OCI-LY3 (cell line): ENCODE measurements around the gene SNX30.

ENCODE experiments used
- EZH2phosphoT487 ChIP-seq: fragments of 200-600 bp; shearing (Covaris generic); IDR thresholded peaks from 2 replicates; pipeline ENCODE4 v1.6.1; 2018; ENCODE audit warnings: antibody characterized with exemption, mixed run types, low read depth
- TF ChIP-seq, protein P1 (sequence below): fragments of 200-600, 300-600 bp; sonication (generic); IDR thresholded peaks from 2 replicates; pipeline ENCODE4 v1.5.1; 2014; ENCODE audit warnings: antibody characterized with exemption, low read length, low read depth

DNA sequence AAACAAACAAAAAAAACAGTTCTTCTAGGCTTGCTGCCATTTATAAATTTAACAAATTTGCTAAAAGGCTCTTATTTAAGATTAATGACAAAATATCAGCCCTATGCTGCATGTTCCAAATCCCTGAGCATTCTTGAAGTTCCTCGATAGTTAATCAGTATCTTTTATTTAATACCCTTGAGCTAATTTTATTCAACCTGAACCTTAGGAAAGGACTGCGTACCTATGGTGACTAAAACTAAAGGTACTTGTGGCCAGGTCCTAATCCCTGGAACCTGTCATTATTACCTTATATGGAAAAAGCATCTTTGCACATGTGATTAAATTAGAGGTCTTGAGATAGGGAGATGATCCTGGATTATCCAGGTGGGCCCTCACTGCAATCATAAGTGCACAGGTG is 22.2 kb upstream of the SNX30 start:
- TF ChIP-seq, protein P1, sequence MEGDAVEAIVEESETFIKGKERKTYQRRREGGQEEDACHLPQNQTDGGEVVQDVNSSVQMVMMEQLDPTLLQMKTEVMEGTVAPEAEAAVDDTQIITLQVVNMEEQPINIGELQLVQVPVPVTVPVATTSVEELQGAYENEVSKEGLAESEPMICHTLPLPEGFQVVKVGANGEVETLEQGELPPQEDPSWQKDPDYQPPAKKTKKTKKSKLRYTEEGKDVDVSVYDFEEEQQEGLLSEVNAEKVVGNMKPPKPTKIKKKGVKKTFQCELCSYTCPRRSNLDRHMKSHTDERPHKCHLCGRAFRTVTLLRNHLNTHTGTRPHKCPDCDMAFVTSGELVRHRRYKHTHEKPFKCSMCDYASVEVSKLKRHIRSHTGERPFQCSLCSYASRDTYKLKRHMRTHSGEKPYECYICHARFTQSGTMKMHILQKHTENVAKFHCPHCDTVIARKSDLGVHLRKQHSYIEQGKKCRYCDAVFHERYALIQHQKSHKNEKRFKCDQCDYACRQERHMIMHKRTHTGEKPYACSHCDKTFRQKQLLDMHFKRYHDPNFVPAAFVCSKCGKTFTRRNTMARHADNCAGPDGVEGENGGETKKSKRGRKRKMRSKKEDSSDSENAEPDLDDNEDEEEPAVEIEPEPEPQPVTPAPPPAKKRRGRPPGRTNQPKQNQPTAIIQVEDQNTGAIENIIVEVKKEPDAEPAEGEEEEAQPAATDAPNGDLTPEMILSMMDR = no peak
- TF ChIP-seq EZH2phosphoT487 = no peak
